Stimulated activated CD8-positive, alpha-beta memory T cell treated with anti-CD3 and anti-CD28 coated beads, Interleukin-15, amount 100 ng/mL, for 1 hour (primary cell): Measurements from ENCODE around the gene MAN1C1.

Experiments used
- DNase-seq: peaks from one replicate; pipeline ENCODE4 v3.0.0-alpha.2; 2020; ENCODE audit warnings: low read depth

MAN1C1 gene

DNA sequence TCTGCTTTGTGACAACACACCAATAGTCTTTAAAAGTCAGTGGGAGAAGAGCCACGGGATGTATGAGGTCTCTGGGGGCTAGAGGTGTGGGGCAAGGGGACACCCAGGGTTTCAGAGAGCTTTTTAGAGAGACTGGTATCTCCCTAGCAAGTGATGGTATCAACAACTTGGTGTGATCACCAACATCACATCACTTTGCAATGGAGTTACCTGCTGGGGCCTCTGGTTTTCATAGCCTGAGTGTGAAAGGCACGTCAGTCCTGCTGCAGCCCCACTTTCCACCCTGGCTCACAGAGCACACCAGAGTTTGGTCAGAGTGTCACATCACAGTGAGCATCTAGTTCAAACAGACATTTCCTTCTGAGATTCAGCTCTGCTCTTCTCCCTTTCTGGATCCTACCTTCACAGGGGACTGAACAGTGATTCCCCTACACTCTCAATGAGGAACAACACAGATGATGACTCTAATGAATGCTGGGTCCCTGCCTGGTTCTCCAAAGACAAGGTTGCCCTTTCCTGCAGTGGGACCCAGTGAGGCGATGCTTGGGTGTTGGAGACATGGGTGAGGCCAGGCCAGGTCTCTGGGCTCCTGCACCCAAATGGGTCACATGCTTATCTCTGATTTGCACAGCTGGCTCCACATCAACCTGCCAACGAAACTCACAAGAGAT lies 2.0 kb upstream of the MAN1C1 start:
- no peak for DNase-seq

DNA sequence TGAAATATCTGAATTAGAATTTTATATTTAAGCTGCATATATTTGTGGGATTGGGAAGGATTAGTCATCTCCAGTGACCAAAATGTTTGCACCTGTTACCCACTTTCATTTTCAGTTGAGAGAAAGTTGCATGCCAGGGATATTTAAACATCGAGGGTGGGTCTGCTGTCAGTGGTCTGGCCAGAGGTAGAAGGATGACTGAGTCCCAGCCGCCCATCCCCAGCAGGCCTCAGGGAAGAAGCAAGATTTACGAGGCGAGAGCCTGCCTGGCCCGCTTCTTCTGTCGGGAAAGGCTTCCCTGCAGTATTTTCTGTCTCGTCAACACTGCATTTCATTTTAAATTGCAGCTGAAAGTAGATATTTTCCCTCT lies 1.4 kb upstream of the MAN1C1 start:
- DNase-seq: no peak

DNA sequence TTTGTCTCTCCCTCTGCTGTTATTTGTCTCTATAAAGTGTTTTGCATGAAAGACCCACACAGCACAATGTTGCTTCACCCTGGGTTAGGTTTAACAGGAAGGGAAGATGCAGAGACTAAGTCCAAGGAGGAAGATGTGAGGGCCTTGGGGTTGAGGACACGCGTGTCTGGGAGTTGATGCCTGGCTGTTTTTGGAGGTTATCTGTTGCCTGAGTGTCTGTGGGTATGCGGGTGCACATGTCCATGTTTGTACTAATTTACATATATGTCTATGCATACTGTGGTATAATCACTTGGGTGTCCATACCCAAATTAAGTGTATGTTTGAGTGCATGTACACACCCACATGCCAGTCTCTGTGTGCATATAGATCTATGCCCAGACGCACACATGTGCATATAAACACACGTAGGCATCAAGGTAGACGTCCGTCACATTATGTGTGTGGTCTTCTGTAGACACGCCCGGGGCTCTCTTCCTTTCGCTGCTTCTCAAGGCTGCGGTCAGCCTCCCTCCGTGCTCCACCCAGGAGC lies 962 bp upstream of the MAN1C1 start:
- DNase-seq: no peak

DNA sequence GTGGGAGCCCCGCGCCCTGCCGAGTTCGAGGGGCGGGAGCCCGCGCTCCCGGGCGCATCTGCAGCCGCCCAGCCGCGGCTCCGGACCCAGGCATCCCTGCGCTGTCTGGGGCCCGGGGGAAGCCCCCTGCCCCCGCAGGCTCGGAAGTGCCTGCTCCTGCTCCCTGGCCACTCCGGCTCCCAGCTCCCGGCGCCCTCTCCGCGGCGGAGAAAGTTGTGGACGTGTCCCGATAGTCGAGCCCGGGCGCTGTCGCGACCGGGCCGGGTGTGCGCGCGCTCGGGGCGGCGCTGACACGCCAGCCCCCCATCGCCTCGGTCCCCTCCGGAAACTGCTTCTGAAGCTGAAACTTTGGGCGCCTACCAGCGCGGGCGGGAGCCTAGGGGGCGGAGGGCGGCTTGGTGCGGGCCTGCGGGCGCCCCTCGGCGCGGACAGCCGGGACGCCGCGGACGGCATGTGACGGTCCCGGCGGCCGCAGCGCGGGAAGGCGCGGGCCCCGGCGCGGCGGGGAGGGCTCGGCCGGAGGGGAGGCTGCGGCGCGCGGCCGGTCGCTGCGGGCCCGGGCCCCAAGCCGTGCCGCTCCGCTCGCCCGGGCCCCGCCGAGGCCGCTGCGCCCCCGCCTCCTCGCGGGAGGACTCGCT lies 515 bp downstream of the MAN1C1 start:
- DNase-seq: no peak

DNA sequence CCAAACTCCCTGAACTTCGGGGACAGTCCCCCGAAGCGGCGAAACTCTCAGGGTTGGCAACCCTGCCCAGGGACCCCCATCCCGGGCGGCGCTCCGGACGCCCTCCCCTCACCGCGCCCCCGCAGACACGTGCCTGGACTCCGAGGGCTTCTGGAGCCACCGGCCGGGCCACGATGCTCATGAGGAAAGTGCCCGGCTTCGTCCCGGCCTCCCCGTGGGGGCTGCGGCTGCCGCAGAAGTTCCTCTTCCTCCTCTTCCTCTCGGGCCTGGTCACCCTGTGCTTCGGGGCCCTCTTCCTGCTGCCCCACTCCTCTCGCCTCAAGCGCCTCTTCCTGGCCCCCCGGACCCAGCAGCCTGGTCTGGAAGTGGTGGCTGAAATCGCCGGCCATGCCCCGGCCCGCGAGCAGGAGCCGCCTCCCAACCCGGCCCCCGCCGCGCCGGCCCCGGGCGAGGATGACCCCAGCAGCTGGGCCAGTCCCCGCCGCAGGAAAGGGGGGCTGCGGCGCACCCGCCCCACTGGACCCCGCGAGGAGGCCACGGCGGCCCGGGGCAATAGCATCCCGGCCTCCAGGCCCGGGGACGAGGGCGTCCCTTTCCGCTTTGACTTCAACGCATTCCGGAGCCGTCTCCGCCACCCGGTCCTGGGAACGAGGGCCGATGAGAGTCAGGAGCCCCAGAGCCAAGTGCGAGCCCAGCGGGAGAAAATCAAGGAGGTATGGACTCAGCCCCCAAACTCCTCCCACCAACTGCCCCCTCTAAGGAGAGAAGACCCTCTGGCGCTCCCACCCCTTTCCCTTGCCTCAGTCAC lies 1.2 kb downstream of the MAN1C1 start:
- DNase-seq: no peak

DNA sequence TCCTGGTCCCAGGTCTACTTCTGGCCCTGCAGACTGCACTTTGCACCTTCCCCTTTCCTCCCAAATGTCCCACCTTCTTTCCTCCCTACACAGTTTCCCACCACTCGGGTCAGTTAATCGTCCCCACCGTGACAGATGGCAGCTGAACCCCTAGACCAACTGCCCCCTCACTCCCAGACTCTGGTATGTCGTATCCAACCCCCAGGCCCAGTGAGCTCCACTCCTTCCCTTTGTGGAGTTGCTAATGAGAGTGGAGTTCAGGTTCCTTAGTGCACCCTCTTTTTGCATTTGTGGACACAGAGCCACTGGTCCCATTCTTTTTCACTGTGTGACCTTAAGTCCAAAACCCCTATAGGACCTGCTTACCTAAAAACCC lies 1.8 kb downstream of the MAN1C1 start:
- DNase-seq: no peak

DNA sequence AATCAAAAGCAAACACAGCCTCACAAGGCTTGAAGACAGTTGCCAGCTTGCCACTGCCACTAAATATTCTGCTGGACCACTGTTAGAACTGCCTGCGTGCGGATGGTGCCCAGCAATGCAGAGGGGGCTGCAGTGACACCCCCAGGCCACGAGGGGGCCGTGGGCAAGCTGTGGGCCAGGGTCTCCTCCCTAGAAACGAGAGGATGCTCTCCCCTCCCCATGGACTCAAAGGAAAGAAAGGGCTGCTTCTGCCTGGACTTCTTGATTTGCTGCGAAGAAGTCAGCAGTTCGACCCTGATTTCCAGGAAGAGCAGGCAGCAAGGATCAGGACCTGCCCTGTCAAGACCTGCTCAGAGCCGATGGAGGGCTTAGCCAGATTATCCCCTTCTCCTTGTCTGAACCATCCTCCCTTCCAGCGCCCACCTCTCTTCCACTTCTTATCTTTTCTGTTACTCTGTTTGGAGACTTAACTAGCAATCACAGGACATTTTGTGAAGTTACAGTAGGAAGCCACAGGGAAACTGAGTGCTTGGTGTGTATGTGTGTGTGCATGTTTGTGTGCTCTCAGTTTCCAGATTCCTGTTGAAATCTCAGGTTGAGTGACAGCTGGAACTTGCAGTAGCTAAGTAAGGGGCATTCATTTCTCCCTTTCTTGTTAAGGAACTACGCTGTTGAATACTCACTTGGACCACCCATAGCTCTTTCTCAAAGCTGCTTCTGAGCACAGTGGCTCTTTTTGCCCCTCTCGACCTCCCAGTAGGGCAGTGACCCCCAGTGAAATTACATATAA lies 2.7 kb downstream of the MAN1C1 start:
- no peak for DNase-seq

DNA sequence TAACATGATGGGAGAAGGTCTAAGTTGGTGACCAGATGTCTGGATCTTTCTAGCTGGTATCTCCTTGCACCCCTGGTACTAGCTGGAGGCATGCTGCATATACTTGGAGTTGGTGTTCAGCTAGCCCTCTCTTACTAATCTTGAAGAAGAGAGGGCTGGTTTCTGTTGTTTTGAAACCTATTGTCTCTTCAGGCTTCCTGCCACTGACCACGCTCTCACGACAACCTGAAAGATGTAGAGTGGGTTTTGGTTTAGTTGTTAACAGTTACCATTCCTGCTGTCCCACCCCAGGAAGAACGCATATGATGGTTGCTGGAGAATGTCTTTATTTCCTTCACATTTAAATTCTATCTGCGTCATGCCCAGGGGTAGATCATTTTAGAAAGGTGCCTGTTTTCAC lies 3.6 kb downstream of the MAN1C1 start:
- DNase-seq: no peak

DNA sequence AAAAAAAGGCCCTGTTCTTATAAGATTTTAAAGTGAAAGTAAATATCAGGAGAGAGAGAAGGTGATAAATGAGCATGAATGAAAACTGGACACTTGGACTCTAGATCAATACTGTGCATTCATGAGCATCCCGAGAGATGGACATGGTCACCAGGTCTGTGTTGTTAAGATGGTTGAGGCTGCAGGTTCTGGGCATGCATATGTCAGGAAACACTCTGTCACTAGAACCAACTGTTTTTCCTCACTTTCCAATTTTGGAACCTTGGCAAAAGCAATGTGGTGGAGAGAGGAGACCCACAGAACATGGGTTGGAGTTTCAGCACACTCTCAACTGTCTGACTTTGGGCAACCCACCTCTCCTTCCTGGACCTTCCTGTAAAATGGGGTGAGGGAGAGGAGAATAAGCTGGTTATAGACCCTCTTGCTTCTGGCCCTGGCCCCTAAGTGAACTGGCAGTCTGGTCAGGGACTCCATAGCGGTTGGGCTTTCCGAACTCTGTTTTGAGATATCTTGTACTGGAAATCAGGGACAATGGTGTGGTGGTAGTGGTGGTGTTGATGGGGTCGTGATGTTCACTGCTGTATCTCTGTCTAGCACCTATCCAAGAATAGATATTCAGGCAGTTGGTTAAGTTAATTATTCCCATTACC lies 4.2 kb downstream of the MAN1C1 start:
- no peak for DNase-seq

DNA sequence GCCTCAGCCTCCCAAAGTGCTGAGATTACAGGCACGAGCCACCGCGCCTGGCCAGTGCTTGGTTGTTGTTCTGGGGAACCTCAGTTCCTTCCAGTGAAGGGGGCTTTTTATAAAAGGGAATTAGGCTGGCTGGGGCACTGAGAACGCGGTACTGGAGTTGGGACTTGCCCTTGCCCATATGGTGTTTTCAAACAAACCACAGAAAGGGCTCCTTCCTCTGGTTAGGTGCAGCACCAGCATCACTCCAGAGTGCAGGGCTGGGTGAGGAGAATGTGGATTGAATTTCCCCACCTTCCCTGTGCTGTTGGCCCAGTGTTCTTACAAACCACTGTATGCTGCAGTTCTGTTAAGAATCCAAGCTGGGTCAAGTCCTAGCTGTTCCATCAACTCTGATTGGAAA lies 5.3 kb downstream of the MAN1C1 start:
- DNase-seq: no peak

DNA sequence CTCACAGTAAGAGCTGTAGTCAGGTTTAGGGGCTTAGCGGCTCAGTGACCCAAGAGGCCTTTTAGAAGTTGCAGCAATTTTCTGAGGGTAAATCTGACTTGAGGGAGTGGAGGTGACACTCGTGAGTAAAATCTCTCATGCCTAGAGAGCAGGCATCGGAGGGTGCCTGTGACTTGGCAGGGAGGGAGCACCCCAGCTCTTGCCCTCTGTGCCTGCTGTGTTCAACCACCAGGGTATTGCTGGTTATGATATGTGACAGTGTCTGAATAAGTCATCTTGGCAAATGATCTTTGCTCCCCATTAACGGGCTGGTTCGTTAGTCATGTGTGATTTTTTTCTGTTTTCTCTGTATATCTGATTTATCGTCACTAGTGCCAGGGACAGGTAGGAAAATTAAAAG lies 5.9 kb downstream of the MAN1C1 start:
- DNase-seq: no peak

DNA sequence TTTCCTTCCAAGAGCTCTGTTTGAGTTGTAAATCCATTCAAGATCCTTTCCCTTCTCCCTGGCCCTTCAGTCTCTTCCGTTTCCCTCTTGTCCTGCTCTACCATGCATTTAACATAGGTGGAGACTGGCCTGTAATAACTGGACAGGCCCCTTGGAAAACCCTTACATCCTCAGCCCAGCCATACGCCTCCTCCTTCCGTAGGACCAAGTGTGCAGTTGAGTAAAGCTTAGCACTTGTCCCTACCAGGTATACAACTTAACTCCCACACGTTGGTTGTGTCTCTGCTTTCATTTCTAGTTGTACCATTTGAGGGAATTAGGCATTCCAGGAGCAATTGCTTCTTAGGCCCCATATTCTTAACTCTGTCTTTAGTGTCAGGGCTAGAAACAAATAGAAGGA lies 6.4 kb downstream of the MAN1C1 start:
- no peak for DNase-seq

DNA sequence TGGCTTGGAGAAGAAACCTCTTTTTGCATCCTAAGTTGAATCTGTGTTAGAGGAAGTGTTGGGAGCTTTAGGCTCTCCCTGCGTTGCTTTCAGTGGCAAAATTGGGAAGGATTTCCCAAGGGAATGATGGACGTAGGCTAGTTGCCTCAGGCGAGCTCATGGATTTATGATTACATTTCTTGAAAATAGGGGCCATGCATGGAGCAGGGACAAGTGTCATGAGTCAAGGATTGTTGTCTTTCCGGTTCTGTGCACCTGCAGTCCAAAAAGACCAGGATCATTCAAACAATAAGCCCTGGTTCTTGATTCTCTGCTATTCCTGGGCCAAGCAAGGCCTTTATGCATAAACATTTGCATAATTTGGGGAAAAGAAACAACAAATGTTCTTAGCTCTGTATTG lies 7.1 kb downstream of the MAN1C1 start:
- DNase-seq: no peak

DNA sequence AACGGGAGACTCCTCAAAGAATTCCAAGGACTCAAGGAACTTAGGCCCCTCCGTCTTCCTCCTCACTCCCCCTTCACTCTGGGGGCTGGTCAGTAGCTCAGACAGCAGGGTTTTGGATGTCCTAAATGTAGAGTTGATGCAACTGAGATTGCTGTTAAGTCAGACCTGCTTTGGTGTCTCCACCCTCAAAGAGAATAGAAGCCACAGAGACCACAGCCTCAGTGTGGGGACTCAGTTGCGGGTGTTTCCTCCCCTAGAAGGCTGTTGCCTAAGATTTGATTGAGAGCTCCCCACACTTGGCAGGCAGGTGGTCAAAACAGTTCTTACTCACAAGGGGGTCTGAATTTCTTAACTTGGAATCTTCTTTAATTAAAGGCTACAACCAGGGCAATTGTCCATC lies 7.6 kb downstream of the MAN1C1 start:
- no peak for DNase-seq

DNA sequence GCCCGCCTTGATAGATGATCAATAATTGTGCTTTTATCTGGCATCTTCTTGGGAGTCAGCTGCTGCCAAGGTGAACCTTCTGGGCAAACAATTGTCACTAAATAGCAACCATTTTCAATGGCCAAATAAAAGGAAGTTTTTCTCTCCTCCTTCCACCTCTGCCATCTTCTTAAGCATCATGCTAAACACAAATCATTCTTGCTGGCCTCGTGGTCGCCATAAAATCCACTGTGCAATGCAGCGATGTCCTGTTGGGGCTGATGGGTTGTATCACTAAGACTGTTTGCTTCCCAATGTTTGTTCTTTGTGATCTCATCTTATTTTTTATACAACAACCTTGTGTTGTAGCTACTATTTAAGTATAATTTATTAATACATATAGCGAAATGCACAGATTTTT lies 8.0 kb downstream of the MAN1C1 start:
- no peak for DNase-seq

DNA sequence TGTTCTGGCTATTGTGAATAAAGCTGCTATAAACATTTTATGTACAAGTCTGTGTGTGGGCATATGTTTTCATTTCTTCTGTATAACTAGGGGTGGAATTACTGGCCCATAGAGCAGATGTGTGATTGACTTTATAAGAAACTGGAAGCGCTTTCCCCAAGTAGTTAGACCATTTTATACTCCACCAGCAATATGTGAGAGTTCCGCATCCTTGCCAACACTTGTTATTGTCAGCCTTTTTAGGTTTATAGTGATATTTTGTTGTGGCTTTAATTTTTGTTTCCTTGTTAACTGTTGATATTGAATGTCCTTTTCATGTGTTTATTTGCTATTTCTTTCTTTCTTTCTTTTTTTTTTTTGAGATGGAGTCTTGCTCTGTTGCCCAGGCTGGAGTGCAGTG lies 9.4 kb downstream of the MAN1C1 start:
- no peak for DNase-seq

DNA sequence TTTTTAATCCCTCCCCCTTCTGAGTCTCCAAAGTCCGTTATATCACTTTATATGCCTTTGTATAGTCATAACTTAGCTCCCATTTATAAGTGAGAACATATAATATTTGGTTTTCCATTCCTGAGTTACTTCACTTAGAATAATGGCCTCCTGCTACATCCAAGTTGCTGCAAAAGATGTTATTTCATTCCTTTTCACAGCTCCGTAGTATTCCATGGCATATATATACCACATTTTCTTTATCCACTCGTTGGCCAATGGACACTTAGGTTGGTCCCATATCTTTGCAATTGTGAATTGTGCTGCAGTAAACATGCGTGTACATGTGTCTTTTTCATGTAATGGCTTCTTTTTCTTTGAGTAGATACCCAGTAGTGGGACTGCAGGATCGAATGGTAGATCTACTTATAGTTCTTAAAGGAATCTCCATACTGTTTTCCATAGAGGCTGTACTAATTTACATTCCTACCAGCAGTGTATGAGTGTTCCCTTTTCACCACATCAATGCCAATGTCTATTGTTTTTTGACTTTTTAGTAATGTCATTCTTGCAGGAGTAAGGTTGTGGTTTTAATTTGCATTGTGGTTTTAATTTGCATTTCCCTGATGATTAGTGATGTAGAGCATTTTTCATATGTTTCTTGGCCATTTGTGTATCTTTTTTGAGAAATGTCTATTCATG lies 12.3 kb downstream of the MAN1C1 start:
- no peak for DNase-seq

DNA sequence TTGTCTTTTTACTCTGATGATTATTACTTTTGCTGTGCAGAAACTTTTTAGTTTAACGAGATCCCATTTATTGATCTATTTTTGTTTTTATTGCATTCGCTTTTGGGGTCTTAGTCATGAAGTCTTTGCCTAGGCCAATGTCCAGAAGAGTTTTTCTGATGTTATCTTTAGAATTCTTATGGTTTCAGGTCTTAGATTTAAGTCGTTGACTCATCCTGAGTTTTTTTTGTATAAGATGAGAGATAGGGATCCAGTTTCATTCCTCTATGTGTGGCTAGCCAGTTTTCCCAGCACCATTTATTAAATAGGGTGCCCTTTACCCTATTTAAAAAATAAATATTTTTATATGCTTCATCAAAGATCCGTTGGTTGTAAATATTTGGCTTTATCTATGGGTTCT lies 13.2 kb downstream of the MAN1C1 start:
- DNase-seq: no peak

DNA sequence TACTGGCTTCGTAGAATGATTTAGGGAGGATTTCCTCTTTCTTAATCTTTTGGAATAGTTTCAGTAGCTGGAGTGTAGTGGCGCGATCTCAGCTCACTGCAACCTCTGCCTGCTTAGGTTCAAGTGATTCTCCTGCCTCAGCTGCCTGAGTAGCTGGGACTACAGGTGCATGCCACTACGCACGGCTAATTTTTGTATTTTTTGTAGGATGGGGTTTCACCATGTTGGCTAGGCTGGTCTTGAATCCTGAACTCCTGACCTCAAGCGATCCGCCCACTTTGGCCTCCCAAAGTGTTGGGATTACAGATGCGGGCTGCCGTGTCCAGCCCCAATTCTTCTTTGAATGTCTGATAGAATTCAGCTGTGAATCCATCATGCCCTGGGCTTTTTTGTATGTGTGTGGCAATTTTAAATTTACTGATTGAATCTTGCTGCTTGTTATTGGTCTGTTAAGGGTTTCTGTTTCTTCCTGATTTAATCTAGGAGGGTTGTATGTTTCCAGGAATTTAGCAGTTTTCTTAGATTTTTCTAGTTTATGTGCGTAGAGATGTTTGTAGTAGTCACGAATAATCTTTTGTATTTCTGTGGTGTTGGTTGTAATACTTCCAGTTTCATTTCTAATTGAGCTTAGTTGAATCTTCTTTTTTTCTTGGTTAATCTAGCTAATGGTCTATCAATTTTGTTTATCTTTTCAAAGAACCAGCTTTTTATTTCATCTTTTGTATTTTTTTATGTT lies 15.3 kb downstream of the MAN1C1 start:
- DNase-seq: no peak

DNA sequence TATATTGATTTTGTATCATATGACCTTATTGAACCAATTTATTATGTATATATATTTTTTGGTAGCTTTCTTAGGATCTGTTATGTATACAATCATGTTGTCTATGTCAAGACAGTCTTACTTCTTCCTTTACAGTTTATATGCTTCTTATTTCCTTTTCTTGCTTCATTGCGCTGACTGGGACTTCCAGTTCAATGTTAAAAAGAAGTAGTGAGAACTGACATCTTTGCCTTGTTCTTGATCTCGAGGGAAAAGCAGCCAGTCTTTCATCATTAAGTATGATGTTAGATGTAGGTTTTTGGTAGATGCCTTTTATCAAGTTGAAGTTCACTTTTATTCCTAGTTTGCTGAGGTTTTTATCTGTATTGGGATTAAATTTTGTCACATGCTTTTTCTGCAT lies 17.5 kb downstream of the MAN1C1 start:
- DNase-seq: no peak

DNA sequence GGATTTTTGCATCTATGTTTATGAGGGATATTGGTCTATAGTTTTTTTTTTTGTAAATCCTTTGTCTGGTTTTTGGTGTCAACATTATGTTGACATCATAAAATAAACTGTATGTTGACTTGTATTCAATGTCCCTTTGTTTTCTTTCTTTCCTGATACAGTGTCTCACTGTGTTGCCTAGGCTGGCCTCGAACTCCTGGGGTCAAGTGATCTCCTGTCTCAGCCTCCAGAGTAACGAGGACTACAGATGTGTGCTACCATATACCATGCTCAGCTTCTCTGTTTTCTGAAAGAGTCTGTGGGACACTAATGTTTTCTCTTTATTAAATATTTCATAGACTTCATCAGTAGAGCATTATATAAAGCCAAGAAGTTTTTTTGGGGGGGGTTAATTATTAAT lies 18.3 kb downstream of the MAN1C1 start:
- DNase-seq: no peak
